ENCODE results near the gene DLL4.
A peak's percentile ranks its signal among the peaks of the same experiment; 100 is the strongest.
"Not testable (repeated sequence)": the region's sequence is repeated elsewhere in the genome, so short reads cannot be mapped to it uniquely, and the experiment has no call there.

Gene DLL4

GRCh38 chr15:40958723-40959122, 29.6 kb downstream of the DLL4 start:
- no peak for DNase-seq (ENCODE audit: low spot score)

DNA sequence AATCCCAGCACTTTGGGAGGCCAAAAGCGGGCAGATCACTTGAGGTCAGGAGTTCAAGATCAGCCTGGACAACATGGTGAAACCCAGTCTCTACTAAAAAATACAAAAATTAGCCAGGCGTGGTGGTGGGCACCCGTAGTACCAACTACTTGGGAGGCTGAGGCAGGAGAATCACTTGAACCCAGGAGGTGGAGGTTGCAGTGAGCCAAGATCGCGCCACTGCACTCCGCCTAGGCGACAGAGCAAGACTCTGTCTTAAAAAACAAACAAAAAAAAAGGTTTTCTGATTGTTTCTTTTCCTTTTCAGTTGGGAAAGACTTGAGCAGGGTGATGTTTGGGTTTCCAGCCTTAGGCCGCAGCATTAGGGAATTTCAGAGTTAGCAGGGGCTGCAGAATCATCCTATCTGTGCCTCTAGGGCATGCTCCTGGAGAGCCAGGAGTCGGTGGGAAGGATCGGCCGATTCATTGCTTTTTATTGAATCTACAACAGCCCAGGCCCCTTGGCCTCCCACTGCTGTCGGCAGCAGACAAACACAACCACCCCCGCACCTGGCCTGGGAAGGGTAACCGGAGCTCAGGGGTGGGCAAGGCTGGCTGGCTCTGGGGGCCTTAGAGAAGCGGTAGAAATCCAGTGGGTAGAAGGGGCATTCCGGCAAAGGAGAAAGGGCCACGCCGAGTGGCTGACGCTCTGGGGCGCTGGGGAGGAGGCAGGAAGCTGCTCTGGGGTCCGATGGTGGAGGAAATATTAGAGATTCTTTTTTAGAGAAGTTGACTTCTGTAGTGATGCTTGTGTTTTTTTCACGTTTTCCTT, 30.4 kb downstream of the DLL4 start:
- no peak for DNase-seq (ENCODE audit: low spot score)

DNA sequence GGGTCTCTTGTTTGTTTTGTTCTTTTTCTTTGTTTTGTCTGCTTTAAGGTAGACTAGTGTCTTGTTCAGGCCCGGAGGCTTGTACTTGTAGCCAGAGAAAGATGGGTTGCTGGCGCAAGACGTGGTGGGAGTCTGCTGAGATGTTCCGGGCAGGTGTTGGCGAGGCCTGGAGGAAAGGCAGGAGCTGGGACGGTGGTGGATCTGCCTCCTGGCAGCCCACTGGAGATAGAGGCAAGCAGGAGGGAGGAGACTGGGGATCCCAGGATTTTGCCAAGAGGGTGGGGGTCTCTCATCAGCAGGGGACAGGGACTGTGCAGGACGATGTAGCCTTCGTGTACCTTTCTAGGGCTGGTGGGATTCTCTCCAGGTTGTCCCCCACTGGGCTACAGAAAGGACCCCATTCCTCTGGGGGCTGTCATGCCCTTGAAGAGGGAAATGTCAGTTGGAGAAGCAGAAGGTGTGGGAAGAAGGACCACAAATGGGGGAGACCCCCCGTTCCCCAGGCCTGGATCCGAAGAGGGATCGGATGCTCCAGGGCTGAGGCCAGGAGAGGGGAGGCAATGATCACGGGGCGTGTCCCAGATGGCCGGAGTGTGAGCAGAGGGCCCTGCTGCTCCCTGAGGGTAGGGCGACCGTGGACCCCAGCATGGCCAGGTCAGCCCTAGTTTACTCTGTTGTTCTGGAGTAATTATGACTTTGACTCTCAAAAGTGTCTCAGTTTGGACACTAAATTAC, 31.2 kb downstream of the DLL4 start:
- DNase-seq (ENCODE audit: low spot score) = no peak

- peak; percentile 96 for DNase-seq (ENCODE audit: low spot score)
Observed at GRCh38 chr15:40960925-40961324, 31.8 kb downstream of the DLL4 start.

GRCh38 chr15:40961740-40962139, 32.6 kb downstream of the DLL4 start:
- DNase-seq (ENCODE audit: low spot score) = not testable (repeated sequence)

DNA sequence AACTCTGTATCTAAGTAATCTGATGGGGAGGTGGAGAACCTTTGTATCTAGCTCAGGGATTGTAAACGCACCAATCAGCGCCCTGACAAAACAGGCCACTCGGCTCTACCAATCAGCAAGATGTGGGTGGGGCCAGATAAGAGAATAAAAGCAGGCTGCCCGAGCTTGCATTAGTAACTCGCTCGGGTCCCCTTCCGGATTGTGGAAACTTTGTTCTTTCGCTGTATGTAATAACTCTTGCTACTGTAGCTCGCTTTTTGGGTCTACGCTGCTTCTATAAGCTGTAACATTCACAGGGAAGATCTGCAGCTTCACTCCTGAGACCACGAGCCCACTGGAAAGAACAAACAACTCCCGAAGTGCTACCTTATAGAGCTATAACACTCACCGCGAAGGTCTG, 33.2 kb downstream of the DLL4 start:
- not testable (repeated sequence) for DNase-seq (ENCODE audit: low spot score)

DNA sequence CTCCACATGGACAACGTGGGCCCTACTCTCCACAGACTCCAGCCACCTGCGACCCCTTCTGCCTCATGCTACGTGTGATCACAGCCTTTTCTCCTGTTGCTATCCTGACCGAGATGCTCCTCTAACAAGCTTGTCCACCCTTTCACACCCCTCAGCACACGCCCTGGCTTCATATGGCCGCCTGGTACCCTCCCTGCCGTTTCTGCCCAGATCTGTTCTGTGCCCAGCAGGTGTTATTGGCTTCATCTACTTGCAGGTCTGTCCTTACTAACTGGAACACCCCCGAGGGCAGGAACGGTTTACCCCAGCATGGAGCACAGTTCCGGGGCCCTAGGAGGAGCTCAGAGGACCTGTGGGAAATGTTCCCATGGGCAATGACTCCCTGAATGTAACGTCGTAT, 34.1 kb downstream of the DLL4 start:
- no peak for DNase-seq (ENCODE audit: low spot score)

GRCh38 chr15:40964006-40964405, 34.9 kb downstream of the DLL4 start:
- no peak for DNase-seq (ENCODE audit: low spot score)

GRCh38 chr15:40964634-40965033, 35.5 kb downstream of the DLL4 start:
- DNase-seq (ENCODE audit: low spot score) = no peak

DNA sequence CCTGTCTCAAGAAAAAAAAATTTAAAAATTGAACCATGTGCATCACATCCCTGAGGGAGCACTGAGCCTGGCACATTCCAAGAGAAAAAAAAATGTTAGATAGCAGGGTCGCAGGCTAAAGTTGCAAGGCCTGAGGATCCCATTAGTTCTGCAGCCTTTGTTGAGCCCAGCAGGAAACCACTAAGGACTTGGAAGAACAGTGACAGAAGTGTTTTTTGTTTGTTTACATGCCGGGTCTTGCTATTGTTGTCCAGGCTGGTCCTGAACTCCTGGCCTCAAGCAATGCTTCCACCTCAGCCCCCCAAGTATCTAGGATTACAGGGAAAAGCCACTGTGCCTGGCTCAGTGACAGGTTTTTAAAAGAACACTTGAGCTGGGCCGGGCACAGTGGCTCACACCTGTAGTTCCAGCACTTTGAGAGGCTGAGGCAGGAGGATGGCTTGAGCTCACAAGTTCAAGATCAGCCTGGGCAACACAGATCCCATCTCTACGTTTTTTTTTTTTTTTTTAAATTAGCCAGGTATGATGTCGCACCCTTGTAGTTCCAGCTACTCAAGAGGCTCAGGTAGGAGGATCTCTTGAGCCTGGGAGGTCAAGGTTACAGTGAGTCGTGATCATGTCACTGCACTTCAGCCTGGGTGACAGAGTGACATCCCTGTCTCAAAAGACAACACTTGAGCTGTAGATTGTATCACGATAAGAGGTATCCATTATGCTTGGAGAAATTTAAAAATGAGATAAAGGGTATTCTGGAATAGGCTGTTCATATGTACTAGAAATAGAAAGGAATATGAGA, 39.3 kb downstream of the DLL4 start:
- DNase-seq (ENCODE audit: low spot score) = no peak

DNA sequence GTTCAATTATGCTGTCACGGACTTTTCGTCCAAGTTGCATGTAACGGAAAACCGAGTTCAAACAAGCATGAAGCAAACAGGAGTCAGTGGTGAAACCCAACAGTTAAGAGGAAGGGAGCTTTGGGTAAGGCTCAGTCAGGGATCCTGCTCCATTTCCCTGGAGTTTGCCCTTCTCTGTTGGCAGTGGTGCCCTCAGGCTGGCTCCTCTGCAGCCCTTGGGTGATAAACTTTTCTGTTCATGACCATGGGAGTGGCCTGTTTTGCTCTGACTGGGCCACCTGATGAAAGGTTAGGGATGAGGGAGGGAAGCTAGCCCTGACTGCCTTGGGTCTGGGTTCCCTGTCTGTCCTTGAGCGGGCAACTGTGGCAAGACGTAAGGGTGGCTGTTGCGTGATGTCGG, 40.2 kb downstream of the DLL4 start:
- no peak for DNase-seq (ENCODE audit: low spot score)

GRCh38 chr15:40974879-40975278, 45.7 kb downstream of the DLL4 start:
- DNase-seq (ENCODE audit: low spot score) = no peak

GRCh38 chr15:40976819-40977218, 47.7 kb downstream of the DLL4 start:
- no peak for DNase-seq (ENCODE audit: low spot score)

- no peak for DNase-seq (ENCODE audit: low spot score)
Observed at GRCh38 chr15:40978141-40978540, 49.0 kb downstream of the DLL4 start.

DNA sequence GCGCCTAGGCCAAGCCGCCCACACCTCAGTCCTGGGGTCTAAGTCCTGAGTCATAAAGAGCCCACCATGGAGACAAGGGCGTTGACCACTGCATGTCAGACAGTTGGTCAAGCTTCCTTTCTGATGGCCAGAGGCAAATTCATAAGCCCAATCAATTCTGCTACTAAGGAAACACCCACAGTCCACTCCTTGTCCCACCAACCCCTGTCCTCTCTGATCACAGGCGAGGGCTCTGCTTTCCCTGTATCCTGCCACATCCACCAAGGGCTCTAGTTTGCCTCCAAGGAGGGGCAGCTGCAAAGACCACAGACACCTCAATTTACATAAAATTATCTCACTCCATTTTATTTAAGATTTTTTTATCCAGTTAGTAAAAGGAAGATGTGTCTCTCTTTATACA, 49.4 kb downstream of the DLL4 start:
- DNase-seq (ENCODE audit: low spot score) = no peak

- DNase-seq (ENCODE audit: low spot score) = no peak
Observed at GRCh38 chr15:40981186-40981585, 52.0 kb downstream of the DLL4 start.

- no peak for DNase-seq (ENCODE audit: low spot score)
Observed at GRCh38 chr15:40982855-40983254, 53.7 kb downstream of the DLL4 start.

DNA sequence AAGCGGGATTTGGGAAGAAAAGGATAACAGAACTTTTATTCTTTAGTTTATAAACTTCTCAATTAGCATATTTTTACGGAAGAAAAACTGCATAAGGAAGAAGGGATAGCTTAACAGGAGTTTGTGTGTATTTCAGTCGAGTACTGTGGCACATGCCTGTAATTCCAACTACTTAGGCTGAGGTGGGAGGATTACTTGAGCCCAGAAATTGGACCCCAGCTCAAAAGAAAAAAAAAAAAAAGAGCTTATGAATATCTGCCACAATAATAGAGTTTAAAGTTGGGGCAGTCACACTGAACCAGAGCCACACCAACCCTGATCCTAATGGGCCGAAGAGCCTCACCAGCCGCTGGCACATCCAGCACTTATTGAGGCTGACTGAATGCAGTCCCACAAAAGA, 55.3 kb downstream of the DLL4 start:
- no peak for DNase-seq (ENCODE audit: low spot score)

DNA sequence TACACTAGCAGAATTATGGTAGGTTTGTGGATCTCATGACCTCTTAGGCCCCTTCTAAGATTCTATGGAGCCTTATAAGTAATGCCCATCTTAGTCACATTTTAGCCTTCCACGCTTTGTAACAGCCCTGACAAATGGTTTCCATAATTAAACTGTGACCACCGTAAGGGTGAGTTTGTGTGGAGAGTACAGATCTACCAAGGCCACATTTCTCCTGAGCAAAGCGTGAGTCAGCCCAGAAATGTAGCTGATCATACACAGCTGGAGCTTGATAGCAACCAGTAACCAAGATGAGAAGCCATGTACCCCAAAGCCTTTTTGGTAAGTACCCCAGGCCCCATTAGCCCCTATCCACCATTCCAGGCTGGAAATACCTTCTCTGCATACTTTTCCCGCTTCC, 55.8 kb downstream of the DLL4 start:
- DNase-seq (ENCODE audit: low spot score) = no peak

GRCh38 chr15:40985541-40986330, 56.6 kb downstream of the DLL4 start:
- DNase-seq (ENCODE audit: low spot score) = no peak

- DNase-seq (ENCODE audit: low spot score) = no peak
Observed at GRCh38 chr15:40986820-40987219, 57.7 kb downstream of the DLL4 start.

GRCh38 chr15:40988156-40988555, 59.0 kb downstream of the DLL4 start:
- no peak for DNase-seq (ENCODE audit: low spot score)
